Measurements from ENCODE around the gene SMOC1.

GRCh38 chr14:70045310-70045709 is 166.1 kb downstream of the SMOC1 start:
- TF ChIP-seq CTCF (IDR thresholded peaks at IDR 0.05) (no peak), POLR2A (IDR thresholded peaks at IDR 0.05) (no peak)
